Mucosa of rectum (tissue), 2 donors: Measurements from ENCODE around the gene LRCH3.
"Not testable (repeated sequence)": the region's sequence is repeated elsewhere in the genome, so short reads cannot be mapped to it uniquely, and the experiment has no call there.

Experiments
- H3K27ac ChIP-seq, 2 donors: one replicate each; pipeline ENCODE4 v1.7.0; 2013; ENCODE audit warnings: inconsistent platforms in 2 of 2, low read depth in 2 of 2, low read length in 2 of 2
- H3K27me3 ChIP-seq, 2 donors: one replicate each; pipeline ENCODE4 v1.7.0; 2013; ENCODE audit warnings: low read length in 2 of 2; ENCODE audit not compliant: control insufficient read depth in 2 of 2, insufficient read depth in 2 of 2
- H3K36me3 ChIP-seq, 2 donors: one replicate each; pipeline ENCODE4 v1.7.0; 2013; ENCODE audit warnings: low read length in 2 of 2; ENCODE audit not compliant: control insufficient read depth in 2 of 2, insufficient read depth in 2 of 2
- H3K4me1 ChIP-seq, 2 donors: one replicate each; pipeline ENCODE4 v1.7.0; 2013; ENCODE audit warnings: low read length in 2 of 2, mild to moderate bottlenecking in 1 of 2; ENCODE audit not compliant: control insufficient read depth in 2 of 2, insufficient read depth in 2 of 2
- H3K4me3 ChIP-seq, 2 donors: one replicate each; pipeline ENCODE4 v1.7.0; 2013; ENCODE audit warnings: low read length in 2 of 2
- H3K9ac ChIP-seq, 2 donors: one replicate each; pipeline ENCODE4 v1.7.0; 2013; ENCODE audit warnings: low read length in 2 of 2, low read depth in 1 of 2, mild to moderate bottlenecking in 1 of 2
- H3K9me3 ChIP-seq, 2 donors: one replicate each; pipeline ENCODE4 v1.7.0; 2013; ENCODE audit warnings: low read length in 2 of 2; ENCODE audit not compliant: control insufficient read depth in 2 of 2
- donor health status: healthy.
- donor health status: Normal muscosa, but diverticular disease.

LRCH3 gene

GRCh38 chr3:197881270-197881969 is 90.4 kb downstream of the LRCH3 start:
- H3K9me3 ChIP-seq = no peaks in the 10 kb centered on the region
- H3K27me3 ChIP-seq = no peaks in the 10 kb centered on the region
- no peaks in the 10 kb centered on the region for H3K4me1 ChIP-seq
- peaks cover 19 to 30% of the 10 kb centered on the region in 2 donors for H3K36me3 ChIP-seq
- H3K4me3 ChIP-seq = no peak overlapping the region
- H3K9ac ChIP-seq = no peak overlapping the region
- no peak overlapping the region for H3K27ac ChIP-seq

- Histone ChIP-seq H3K4me3 (no peak overlapping the region), H3K4me1 (no peaks in the 10 kb centered on the region), H3K9ac (no peak overlapping the region), H3K27me3 (no peaks in the 10 kb centered on the region), H3K27ac (no peak overlapping the region), H3K9me3 (no peaks in the 10 kb centered on the region), H3K36me3 (peaks cover 16 to 27% of the 10 kb centered on the region in 2 donors)
Observed at GRCh38 chr3:197881970-197882338, 90.9 kb downstream of the LRCH3 start.

- Histone ChIP-seq H3K27me3 (no peaks in the 10 kb centered on the region), H3K9ac (no peak overlapping the region), H3K4me1 (no peaks in the 10 kb centered on the region), H3K36me3 (peaks cover 16 to 27% of the 10 kb centered on the region in 2 donors), H3K27ac (no peak overlapping the region), H3K4me3 (no peak overlapping the region), H3K9me3 (no peaks in the 10 kb centered on the region)
Observed at GRCh38 chr3:197882586-197882985, 91.5 kb downstream of the LRCH3 start.

GRCh38 chr3:197883541-197883940 is 92.5 kb downstream of the LRCH3 start:
- Histone ChIP-seq H3K4me1 (no peaks in the 10 kb centered on the region), H3K4me3 (no peak overlapping the region), H3K36me3 (peaks cover 13 to 20% of the 10 kb centered on the region in 2 donors), H3K9ac (no peak overlapping the region), H3K27ac (no peak overlapping the region), H3K9me3 (no peaks in the 10 kb centered on the region), H3K27me3 (no peaks in the 10 kb centered on the region)

GRCh38 chr3:197884330-197884729 is 93.3 kb downstream of the LRCH3 start:
- peaks cover 9 to 20% of the 10 kb centered on the region in 2 donors for H3K36me3 ChIP-seq
- not testable (repeated sequence) for H3K4me1 ChIP-seq, H3K27me3 ChIP-seq, H3K9ac ChIP-seq, H3K4me3 ChIP-seq, H3K27ac ChIP-seq, H3K9me3 ChIP-seq

- not testable (repeated sequence) for H3K9ac ChIP-seq, H3K4me3 ChIP-seq, H3K27me3 ChIP-seq, H3K4me1 ChIP-seq, H3K9me3 ChIP-seq, H3K27ac ChIP-seq
- H3K36me3 ChIP-seq = peaks cover 4 to 13% of the 10 kb centered on the region in 2 donors
Observed at GRCh38 chr3:197886052-197886451, 95.0 kb downstream of the LRCH3 start.

- not testable (repeated sequence) for H3K27me3 ChIP-seq, H3K9me3 ChIP-seq, H3K9ac ChIP-seq, H3K4me3 ChIP-seq, H3K4me1 ChIP-seq, H3K27ac ChIP-seq
- H3K36me3 ChIP-seq = peaks cover 4 to 12% of the 10 kb centered on the region in 2 donors
Observed at GRCh38 chr3:197887430-197888053, 96.5 kb downstream of the LRCH3 start.

- Histone ChIP-seq H3K9me3 (no peaks in the 10 kb centered on the region), H3K27me3 (no peaks in the 10 kb centered on the region), H3K4me3 (no peak overlapping the region), H3K36me3 (peaks cover 4 to 10% of the 10 kb centered on the region in 2 donors), H3K9ac (no peak overlapping the region), H3K4me1 (no peaks in the 10 kb centered on the region), H3K27ac (no peak overlapping the region)
Observed at GRCh38 chr3:197888511-197888910, 97.5 kb downstream of the LRCH3 start.

GRCh38 chr3:197889204-197889930 is 98.3 kb downstream of the LRCH3 start:
- H3K36me3 ChIP-seq = peaks cover 0 to 6% of the 10 kb centered on the region in 2 donors
- H3K27ac ChIP-seq = no peak overlapping the region
- H3K27me3 ChIP-seq = no peaks in the 10 kb centered on the region

GRCh38 chr3:197890693-197891092 is 99.6 kb downstream of the LRCH3 start:
- Histone ChIP-seq H3K36me3 (no peaks in the 10 kb centered on the region), H3K4me1 (no peaks in the 10 kb centered on the region), H3K27me3 (no peaks in the 10 kb centered on the region), H3K9ac (no peak overlapping the region), H3K9me3 (no peaks in the 10 kb centered on the region), H3K4me3 (no peak overlapping the region), H3K27ac (no peak overlapping the region)

More at GRCh38 chr3:197889204-197889930, 98.3 kb downstream of the LRCH3 start:
- Histone ChIP-seq H3K4me1 (no peaks in the 10 kb centered on the region), H3K9me3 (no peaks in the 10 kb centered on the region), H3K4me3 (no peak overlapping the region), H3K9ac (no peak overlapping the region)
